ENCODE results near the gene MZT2A.
"Not testable (repeated sequence)": the region's sequence is repeated elsewhere in the genome, so short reads cannot be mapped to it uniquely, and the experiment has no call there.

Gene MZT2A

DNA sequence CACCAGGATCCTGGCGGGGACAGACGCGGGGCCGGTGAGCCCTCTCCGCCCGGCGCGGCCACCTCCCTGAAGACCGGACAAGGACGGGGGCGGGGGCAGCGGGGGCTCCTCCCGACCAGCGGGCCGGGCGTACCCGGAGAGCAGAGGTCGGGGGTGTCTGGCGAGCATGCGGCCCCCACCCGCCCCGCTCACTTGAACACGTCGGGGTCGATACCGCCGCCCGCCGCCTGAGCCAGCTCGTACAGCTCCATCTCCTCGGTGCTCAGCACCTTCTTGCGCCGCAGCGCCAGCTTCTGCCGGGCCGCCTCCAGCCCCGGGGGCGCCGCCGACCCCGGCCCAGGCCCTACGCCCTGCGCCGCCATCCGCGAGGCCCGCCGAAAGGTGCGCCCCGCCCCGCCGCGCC is at the start of gene MZT2A:
MZT2A (minus strand) TSS at position 383 of the 403 bp plus-strand sequence; CDS start at position 362, 21 bp downstream.
- Histone ChIP-seq H3K36me3 (ENCODE audit: control insufficient read depth, insufficient read depth, low read length) (peaks cover 14% of the 10 kb centered on the region), H3K27ac (ENCODE audit: low read depth, low read length) (peak within 1 kb of the TSS; percentile 96)
- not testable (repeated sequence) for H3K4me1 ChIP-seq (ENCODE audit: control insufficient read depth, insufficient read depth, low read length)

DNA sequence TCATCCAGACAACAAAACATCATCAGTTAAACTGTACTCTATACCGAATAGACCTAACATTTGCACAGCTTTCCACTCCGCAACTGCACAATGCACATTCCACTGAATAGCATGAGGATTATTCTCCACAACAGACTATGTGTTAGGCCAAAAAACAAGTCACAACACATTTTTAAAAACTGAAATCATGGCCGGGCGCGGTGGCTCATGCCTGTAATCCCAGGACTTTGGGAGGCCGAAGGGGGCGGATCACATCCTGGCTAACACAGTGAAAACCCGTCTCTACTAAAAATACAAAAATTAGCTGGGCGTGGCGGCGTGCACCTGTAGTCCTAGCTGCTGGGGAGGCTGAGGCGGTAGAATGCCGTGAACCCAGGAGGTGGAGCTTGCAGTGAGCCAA is 46.7 kb upstream of the MZT2A start:
- H3K4me3 ChIP-seq (ENCODE audit: low read depth, low read length); H3K36me3 ChIP-seq (ENCODE audit: control insufficient read depth, insufficient read depth, low read length); H3K9ac ChIP-seq (ENCODE audit: low read depth, low read length); H3K27ac ChIP-seq (ENCODE audit: low read depth, low read length); H3K9me3 ChIP-seq (ENCODE audit: control insufficient read depth, insufficient read depth, low read length); H3K4me1 ChIP-seq (ENCODE audit: control insufficient read depth, insufficient read depth, low read length); H3K27me3 ChIP-seq (ENCODE audit: control insufficient read depth, insufficient read depth, low read length): not testable (repeated sequence)

More for the DNA sequence above, at the start of gene MZT2A:
- not testable (repeated sequence) for H3K9me3 ChIP-seq (ENCODE audit: control insufficient read depth, insufficient read depth, low read length); H3K27me3 ChIP-seq (ENCODE audit: control insufficient read depth, insufficient read depth, low read length)
- Histone ChIP-seq H3K9ac (ENCODE audit: low read depth, low read length) (peak within 1 kb of the TSS; percentile 92), H3K4me3 (ENCODE audit: low read depth, low read length) (peak within 1 kb of the TSS; percentile 88)

DNA sequence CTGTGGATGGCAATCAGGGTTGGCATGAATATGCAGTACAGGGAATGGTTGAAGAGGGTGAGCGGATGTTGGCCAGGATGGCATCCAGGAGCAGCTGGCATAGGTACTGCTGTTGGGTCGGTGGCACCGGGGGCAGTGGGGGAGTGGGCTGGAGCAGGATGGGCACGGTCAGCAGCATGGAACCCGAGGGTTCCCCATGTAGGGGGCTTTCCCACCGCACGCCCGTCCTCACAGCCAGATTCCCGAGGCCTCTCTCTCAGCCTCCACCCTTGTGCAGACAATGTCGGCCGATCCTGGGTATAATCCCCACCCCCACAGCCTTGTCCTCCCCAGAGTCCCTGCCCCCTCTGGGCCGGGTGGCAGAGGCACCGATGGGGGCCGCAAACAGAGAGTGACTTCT is 44.6 kb upstream of the MZT2A start:
- not testable (repeated sequence) for H3K4me3 ChIP-seq (ENCODE audit: low read depth, low read length); H3K36me3 ChIP-seq (ENCODE audit: control insufficient read depth, insufficient read depth, low read length); H3K9me3 ChIP-seq (ENCODE audit: control insufficient read depth, insufficient read depth, low read length); H3K27ac ChIP-seq (ENCODE audit: low read depth, low read length); H3K4me1 ChIP-seq (ENCODE audit: control insufficient read depth, insufficient read depth, low read length); H3K27me3 ChIP-seq (ENCODE audit: control insufficient read depth, insufficient read depth, low read length); H3K9ac ChIP-seq (ENCODE audit: low read depth, low read length)

- not testable (repeated sequence) for H3K4me1 ChIP-seq (ENCODE audit: control insufficient read depth, insufficient read depth, low read length); H3K9ac ChIP-seq (ENCODE audit: low read depth, low read length); H3K36me3 ChIP-seq (ENCODE audit: control insufficient read depth, insufficient read depth, low read length); H3K4me3 ChIP-seq (ENCODE audit: low read depth, low read length); H3K27ac ChIP-seq (ENCODE audit: low read depth, low read length); H3K27me3 ChIP-seq (ENCODE audit: control insufficient read depth, insufficient read depth, low read length); H3K9me3 ChIP-seq (ENCODE audit: control insufficient read depth, insufficient read depth, low read length)
These were observed 44.0 kb upstream of the MZT2A start for GRCh38 chr2:131535951-131536826.

DNA sequence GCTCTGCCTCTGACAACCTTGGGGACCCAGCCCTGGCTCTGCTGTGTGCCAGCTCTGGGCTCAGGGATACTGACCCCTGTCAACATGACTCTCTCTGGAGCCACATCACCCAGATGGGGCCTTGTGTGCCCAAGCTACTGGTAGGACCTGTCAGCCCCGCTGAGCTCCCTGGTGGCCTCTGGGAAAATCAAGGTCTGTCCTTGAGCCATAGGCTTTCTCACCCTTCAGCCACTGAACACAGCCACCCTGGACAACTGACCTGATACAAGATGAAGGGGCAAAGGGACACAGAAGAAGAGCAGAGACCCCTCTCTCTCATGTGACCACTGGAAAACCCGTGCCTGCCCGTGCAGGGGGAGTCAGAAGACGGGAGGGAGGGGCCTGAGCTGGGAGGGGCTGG is 43.3 kb upstream of the MZT2A start:
- no peaks in the 10 kb centered on the region for H3K9me3 ChIP-seq (ENCODE audit: control insufficient read depth, insufficient read depth, low read length)
- H3K36me3 ChIP-seq (ENCODE audit: control insufficient read depth, insufficient read depth, low read length) = no peaks in the 10 kb centered on the region
- no peak overlapping the region for H3K4me3 ChIP-seq (ENCODE audit: low read depth, low read length)
- no peaks in the 10 kb centered on the region for H3K4me1 ChIP-seq (ENCODE audit: control insufficient read depth, insufficient read depth, low read length)
- no peak overlapping the region for H3K27ac ChIP-seq (ENCODE audit: low read depth, low read length)
- H3K27me3 ChIP-seq (ENCODE audit: control insufficient read depth, insufficient read depth, low read length) = no peaks in the 10 kb centered on the region
- no peak overlapping the region for H3K9ac ChIP-seq (ENCODE audit: low read depth, low read length)

- not testable (repeated sequence) for H3K27ac ChIP-seq (ENCODE audit: low read depth, low read length); H3K4me3 ChIP-seq (ENCODE audit: low read depth, low read length); H3K9ac ChIP-seq (ENCODE audit: low read depth, low read length); H3K36me3 ChIP-seq (ENCODE audit: control insufficient read depth, insufficient read depth, low read length); H3K27me3 ChIP-seq (ENCODE audit: control insufficient read depth, insufficient read depth, low read length); H3K9me3 ChIP-seq (ENCODE audit: control insufficient read depth, insufficient read depth, low read length); H3K4me1 ChIP-seq (ENCODE audit: control insufficient read depth, insufficient read depth, low read length)
These were observed 42.8 kb upstream of the MZT2A start for GRCh38 chr2:131534965-131535364.

DNA sequence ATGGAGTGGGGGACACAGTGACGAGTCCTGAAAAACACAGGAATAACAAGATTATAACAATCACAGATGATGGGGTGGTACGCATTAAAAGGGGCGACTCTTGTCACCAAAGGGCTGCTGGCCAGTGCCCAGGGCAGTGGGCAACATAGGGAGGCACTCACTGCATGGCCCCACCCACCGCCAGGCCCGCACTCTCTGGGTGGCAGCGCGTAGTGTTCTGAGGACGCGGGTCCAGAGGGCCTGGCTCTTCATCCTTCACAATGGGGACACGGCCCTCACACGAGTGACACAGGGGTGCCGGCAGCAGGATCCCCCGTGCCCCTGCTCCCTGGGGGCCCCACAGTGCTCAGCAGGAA is 42.1 kb upstream of the MZT2A start:
- not testable (repeated sequence) for H3K4me1 ChIP-seq (ENCODE audit: control insufficient read depth, insufficient read depth, low read length); H3K36me3 ChIP-seq (ENCODE audit: control insufficient read depth, insufficient read depth, low read length); H3K27me3 ChIP-seq (ENCODE audit: control insufficient read depth, insufficient read depth, low read length); H3K9ac ChIP-seq (ENCODE audit: low read depth, low read length); H3K4me3 ChIP-seq (ENCODE audit: low read depth, low read length); H3K9me3 ChIP-seq (ENCODE audit: control insufficient read depth, insufficient read depth, low read length); H3K27ac ChIP-seq (ENCODE audit: low read depth, low read length)

DNA sequence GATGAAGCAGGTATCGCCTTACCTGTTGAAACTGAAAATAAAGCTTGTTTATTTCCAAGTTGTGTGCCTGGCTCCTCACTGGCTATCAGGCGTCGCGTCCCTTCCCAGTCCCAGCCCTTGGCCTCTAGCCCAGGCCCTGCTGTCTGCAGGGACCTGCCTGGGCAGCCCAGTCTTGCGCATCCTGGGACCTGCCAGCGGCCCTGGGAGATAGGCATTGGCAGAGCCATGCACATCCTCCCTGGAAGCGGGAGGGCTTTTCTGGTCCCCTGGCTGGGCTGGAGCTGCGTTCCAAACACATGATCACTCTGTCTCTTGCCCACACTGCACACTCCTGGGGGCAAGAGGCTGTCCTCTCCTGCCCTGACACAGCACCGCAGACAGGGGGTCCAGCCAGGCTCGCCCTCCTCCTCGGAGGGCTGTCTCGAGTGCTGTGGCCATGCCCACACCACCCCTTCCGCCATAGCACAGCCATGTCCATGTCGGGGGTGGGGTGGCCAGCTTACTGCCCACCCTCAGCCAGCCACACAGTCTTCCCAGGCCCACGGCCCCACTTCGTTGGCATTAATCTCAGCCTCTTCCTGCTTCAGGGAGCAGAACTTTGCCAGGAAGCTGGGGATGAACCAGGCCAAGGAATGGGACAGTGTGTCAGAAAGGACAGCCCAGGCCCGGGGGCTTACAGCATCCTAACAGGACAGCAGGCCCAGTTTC is 41.6 kb upstream of the MZT2A start:
- H3K4me3 ChIP-seq (ENCODE audit: low read depth, low read length); H3K27me3 ChIP-seq (ENCODE audit: control insufficient read depth, insufficient read depth, low read length); H3K4me1 ChIP-seq (ENCODE audit: control insufficient read depth, insufficient read depth, low read length); H3K27ac ChIP-seq (ENCODE audit: low read depth, low read length); H3K9me3 ChIP-seq (ENCODE audit: control insufficient read depth, insufficient read depth, low read length); H3K36me3 ChIP-seq (ENCODE audit: control insufficient read depth, insufficient read depth, low read length); H3K9ac ChIP-seq (ENCODE audit: low read depth, low read length): not testable (repeated sequence)

DNA sequence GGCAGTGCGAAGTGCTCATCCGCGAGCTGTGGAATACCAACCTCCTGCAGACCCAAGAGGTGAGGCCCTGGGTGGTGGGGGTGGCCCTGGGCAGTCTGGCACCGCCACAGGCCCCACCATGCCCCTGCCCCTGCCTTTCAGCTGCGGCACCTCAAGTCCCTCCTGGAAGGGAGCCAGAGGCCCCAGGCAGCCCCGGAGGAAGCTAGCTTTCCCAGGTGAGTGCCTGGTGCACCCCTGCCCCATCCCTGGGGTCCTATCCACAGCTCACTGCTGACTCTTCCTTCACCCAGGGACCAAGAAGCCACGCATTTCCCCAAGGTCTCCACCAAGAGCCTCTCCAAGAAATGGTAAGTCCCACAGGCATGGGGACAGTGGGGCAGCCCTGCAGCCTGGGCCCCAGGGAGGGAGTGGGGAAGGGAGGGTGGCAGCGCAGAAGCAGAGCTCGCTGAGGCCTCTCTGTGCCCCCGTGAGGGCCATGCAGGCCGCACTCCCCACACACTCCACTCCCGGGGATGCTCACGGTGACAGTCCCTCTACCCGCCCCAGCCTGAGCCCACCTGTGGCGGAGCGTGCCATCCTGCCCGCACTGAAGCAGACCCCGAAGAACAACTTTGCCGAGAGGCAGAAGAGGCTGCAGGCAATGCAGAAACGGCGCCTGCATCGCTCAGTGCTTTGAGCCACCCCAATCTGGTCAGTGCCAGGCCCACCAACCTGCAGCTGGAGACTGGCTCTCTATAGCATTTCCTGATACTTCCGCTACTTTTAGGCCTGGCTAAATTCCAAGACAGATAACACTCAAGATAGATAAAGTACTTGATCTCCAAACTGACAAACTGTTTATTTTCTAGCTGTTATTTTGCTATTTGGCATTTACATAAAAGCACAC is 40.8 kb upstream of the MZT2A start:
- not testable (repeated sequence) for H3K9ac ChIP-seq (ENCODE audit: low read depth, low read length); H3K4me1 ChIP-seq (ENCODE audit: control insufficient read depth, insufficient read depth, low read length); H3K4me3 ChIP-seq (ENCODE audit: low read depth, low read length); H3K36me3 ChIP-seq (ENCODE audit: control insufficient read depth, insufficient read depth, low read length); H3K27me3 ChIP-seq (ENCODE audit: control insufficient read depth, insufficient read depth, low read length); H3K9me3 ChIP-seq (ENCODE audit: control insufficient read depth, insufficient read depth, low read length); H3K27ac ChIP-seq (ENCODE audit: low read depth, low read length)

DNA sequence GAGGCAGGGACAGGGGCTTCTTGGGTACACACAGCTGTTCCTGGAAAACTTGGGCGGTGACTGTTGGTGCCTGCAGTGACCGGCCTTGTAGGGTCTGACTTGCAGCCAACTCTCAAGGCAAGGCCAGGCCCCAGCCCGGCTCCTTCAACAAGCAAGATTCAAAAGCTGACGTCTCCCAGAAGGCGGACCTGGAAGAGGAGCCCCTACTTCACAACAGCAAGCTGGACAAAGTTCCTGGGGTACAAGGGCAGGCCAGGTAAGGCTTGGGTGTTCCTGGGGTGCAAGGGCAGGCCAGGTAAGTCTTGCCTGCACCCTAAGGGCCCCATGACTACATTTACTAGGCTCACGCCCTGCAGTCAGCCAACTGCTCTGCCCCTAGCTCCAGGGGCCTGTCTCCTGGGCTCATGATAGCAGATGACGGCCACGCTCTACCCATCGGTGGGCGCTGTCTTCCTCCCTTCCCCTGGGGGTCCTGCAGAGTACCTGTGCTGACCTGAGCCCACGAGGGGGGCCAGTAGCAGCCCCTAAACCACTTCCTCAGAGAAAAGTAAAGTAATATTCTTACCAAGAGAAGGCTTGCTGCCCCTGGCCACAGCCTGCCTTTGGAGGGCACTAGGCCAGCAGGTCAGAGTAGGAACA is 39.5 kb upstream of the MZT2A start:
- not testable (repeated sequence) for H3K36me3 ChIP-seq (ENCODE audit: control insufficient read depth, insufficient read depth, low read length); H3K9ac ChIP-seq (ENCODE audit: low read depth, low read length); H3K27me3 ChIP-seq (ENCODE audit: control insufficient read depth, insufficient read depth, low read length); H3K9me3 ChIP-seq (ENCODE audit: control insufficient read depth, insufficient read depth, low read length); H3K4me3 ChIP-seq (ENCODE audit: low read depth, low read length); H3K27ac ChIP-seq (ENCODE audit: low read depth, low read length); H3K4me1 ChIP-seq (ENCODE audit: control insufficient read depth, insufficient read depth, low read length)

Measured in HUES48 (cell line).